Large intestine (tissue), 3 donors: ENCODE measurements around the gene DNAJC11. TPM values are rescaled to one million over a fixed set of nuclear protein-coding genes. Genes with fewer than 3 reads are reported as not detected.
"Not testable (repeated sequence)": the region's sequence is repeated elsewhere in the genome, so short reads cannot be mapped to it uniquely, and the experiment has no call there.

Experiments
- DNase-seq, 2 donors: peaks; one replicate each; pipeline versions ENCODE4 v3.0.0 to v3.0.0-alpha.2; 2013
- H3K27ac ChIP-seq: one replicate; pipeline ENCODE4 v1.5.1; 2013; ENCODE audit warnings: low read length
- H3K27me3 ChIP-seq: 2 replicates; pipeline ENCODE4 v1.6.1; 2013; ENCODE audit warnings: low read length; ENCODE audit not compliant: control insufficient read depth, insufficient read depth
- H3K36me3 ChIP-seq: 2 replicates; pipeline ENCODE4 v1.6.1; 2013; ENCODE audit warnings: low read length; ENCODE audit not compliant: control insufficient read depth, insufficient read depth
- H3K4me1 ChIP-seq: one replicate; pipeline ENCODE4 v1.6.1; 2013; ENCODE audit warnings: low read length; ENCODE audit not compliant: control insufficient read depth, insufficient read depth
- H3K4me3 ChIP-seq: one replicate; pipeline ENCODE4 v1.5.1; 2013; ENCODE audit warnings: low read length
- H3K9me3 ChIP-seq: one replicate; pipeline ENCODE4 v1.6.1; 2013; ENCODE audit warnings: mild to moderate bottlenecking, low read depth, low read length, moderate library complexity; ENCODE audit not compliant: control insufficient read depth
- WGBS: methylation state at CpG from one replicate; pipeline ENCODE4 v1.1.5; 2013; ENCODE audit warnings: low lambda C conversion rate; ENCODE audit not compliant: insufficient coverage; 5-methylcytosine and 5-hydroxymethylcytosine counted together
- polyA plus RNA-seq: library from polyadenylated mRNA; unstranded; fragments of 120-200 nt; gene quantifications from one replicate; pipeline ENCODE4 v1.2.1, GENCODE V29; 2013

Gene DNAJC11
- polyA plus RNA-seq, 1 donor, result 43.6 TPM

DNA sequence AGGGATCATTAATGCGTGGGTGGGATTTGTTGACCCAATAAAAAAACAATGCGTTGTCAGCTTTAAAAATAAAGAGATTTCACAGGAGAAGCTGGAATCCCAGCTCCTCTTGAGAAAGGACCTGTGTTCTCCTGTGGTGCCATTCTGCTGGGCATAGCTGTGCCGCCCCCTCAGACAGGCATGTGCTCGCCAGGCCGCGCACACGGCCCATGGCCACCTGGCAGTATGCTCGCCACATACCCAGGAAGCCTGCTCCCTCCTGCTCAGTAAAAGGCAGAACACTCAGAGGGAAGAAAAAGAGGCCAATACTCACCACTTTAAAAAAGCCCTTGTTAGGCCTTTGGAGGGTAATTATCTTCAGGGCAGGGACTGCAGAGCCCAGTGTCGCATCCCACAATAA is 63.8 kb downstream of the DNAJC11 start:
- H3K9me3 ChIP-seq, result no peaks in the 10 kb centered on the region
- WGBS, result no CpG with 5 or more reads among the region's 9 CpGs
- DNase-seq, result no peak
- H3K4me3 ChIP-seq, result no peak overlapping the region
- no peaks in the 10 kb centered on the region for H3K4me1 ChIP-seq
- no peak overlapping the region for H3K27ac ChIP-seq
- H3K27me3 ChIP-seq, result no peaks in the 10 kb centered on the region
- H3K36me3 ChIP-seq, result peaks cover 86% of the 10 kb centered on the region

- H3K27ac ChIP-seq, result not testable (repeated sequence)
- H3K36me3 ChIP-seq, result peaks cover 85% of the 10 kb centered on the region
Measured at GRCh38 chr1:6636778-6637177, 64.8 kb downstream of the DNAJC11 start.

GRCh38 chr1:6635910-6636760 is 65.5 kb downstream of the DNAJC11 start:
- Histone ChIP-seq H3K27me3 (no peaks in the 10 kb centered on the region), H3K27ac (no peak overlapping the region), H3K36me3 (peaks cover 81% of the 10 kb centered on the region), H3K4me1 (no peaks in the 10 kb centered on the region), H3K4me3 (no peak overlapping the region), H3K9me3 (no peaks in the 10 kb centered on the region)
- DNase-seq, result no peak
- WGBS, result no CpG with 5 or more reads among the region's 16 CpGs

More at GRCh38 chr1:6636778-6637177, 64.8 kb downstream of the DNAJC11 start:
- not testable (repeated sequence) for H3K4me3 ChIP-seq, H3K27me3 ChIP-seq, DNase-seq, H3K4me1 ChIP-seq, H3K9me3 ChIP-seq
- WGBS, result no CpG with 5 or more reads among the region's 6 CpGs

DNA sequence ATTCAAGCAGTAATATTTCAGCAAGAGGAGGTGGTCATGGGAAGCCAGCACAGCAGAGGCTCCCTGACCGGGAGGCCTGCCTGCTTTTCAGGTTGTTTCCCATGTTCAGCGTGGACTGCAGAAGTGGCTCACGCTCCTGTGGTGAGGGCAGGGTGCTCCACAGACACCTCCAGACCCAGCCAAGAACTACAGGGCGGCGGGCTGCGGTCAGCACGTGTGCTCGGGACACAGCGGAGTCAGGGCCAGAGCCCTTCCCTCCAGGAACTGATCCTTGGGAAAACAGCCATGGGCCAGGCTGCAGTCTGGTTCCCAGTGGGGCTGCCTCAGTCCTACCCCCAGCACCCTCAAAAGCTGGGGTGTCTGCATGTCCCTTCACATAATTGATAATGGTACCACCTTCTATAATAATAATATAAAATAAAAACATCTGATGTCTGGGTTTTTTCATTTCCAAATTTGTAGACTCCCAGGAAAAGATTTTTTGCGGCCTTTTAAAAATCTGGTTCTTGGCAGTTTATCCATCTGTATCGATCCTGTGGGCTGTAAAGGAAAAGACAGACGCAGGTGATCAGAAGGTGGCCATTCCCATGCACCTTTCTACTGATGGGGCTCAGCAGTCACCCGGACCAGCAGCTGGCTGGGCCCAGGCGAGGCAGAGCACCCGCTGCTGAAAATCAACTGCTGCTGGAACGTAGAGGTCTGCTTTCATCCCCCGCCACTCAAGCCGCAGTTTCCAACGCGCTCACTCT is 66.3 kb downstream of the DNAJC11 start:
- no peak for DNase-seq
- H3K36me3 ChIP-seq, result peaks cover 79% of the 10 kb centered on the region

DNA sequence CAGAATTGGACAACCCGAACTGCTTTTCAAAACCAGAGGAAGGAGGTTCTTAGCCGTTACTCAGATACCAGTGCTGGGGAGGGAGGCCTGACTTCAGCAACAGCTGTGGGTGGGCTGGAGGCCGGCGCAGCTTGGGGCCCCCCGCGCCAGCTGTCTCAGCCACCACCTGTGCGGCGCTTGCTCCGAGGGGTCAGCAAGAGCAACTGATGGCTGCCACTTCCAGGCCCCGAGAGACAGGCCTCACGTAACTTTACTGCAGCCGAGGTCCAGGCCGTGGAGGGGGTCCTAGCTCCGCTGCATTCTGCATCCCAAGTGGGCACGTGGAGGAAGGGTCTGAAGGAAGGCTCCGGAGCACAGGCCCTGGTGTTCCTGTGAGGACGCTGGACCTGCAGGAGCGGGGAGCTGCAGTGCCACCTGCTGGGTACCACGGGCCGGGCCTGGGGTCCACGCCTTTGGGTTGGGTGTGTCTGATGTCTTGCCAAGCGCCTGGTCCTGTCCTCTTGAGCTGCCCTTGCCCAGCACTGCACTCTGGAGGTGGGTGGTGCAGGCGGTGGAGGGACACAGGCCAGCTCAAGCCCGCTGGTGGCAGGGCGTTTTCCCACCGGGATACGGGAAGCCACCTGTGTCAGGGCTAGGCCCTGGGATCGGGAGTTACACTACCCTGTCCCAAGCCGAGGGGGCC is 67.1 kb downstream of the DNAJC11 start:
- no peak overlapping the region for H3K4me3 ChIP-seq
- no peaks in the 10 kb centered on the region for H3K9me3 ChIP-seq
- H3K27me3 ChIP-seq, result no peaks in the 10 kb centered on the region
- no CpG with 5 or more reads among the region's 29 CpGs for WGBS
- no peaks in the 10 kb centered on the region for H3K4me1 ChIP-seq
- DNase-seq, result peak; percentile 29 to 46
- no peak overlapping the region for H3K27ac ChIP-seq
- H3K36me3 ChIP-seq, result peaks cover 79% of the 10 kb centered on the region

More for the DNA sequence above, 66.3 kb downstream of the DNAJC11 start:
- Histone ChIP-seq H3K4me3 (no peak overlapping the region), H3K9me3 (no peaks in the 10 kb centered on the region), H3K27ac (no peak overlapping the region), H3K27me3 (no peaks in the 10 kb centered on the region), H3K4me1 (no peaks in the 10 kb centered on the region)
- no CpG with 5 or more reads among the region's 20 CpGs for WGBS

DNA sequence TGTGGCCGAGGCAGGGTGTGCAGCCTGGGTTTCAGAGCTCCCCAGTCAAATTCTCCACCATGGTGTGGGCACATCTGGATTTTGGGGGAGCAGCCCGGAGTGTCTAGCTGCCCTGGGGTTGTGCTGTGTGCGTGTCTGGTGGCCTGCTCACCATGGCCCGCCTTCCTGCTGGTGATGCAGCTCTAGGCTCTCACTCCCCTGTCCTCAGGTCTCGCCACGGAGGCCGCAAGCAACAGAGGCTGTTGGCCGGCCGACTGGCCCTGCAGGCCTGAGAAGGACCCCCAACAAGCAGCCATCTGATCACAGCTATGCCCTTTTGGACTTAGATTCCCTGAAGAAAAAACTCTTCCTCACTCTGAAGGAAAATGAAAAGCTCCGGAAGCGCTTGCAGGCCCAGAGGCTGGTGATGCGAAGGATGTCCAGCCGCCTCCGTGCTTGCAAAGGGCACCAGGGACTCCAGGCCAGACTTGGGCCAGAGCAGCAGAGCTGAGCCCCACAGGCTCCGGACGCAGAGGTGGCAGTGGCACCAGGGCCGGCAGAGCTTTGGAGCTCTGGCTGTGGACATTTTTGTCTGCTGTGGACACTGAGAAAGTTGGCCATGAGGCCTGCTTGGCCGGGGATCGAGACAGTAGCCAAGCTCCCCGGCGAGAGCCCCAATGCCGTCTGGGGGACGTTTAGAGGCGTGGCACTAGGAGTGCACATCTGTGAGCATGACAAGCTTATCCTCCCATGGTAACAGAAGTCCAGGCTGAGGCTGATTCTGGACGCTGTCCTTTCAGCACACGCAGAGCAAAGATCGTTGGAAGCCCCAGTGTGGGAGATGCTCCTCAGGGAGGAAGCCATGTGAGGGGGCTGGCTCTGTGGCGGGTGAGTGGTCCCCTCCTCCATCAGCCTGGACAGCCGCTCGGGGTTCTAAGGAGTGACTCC is 68.8 kb downstream of the DNAJC11 start:
- H3K4me1 ChIP-seq, result no peaks in the 10 kb centered on the region

DNA sequence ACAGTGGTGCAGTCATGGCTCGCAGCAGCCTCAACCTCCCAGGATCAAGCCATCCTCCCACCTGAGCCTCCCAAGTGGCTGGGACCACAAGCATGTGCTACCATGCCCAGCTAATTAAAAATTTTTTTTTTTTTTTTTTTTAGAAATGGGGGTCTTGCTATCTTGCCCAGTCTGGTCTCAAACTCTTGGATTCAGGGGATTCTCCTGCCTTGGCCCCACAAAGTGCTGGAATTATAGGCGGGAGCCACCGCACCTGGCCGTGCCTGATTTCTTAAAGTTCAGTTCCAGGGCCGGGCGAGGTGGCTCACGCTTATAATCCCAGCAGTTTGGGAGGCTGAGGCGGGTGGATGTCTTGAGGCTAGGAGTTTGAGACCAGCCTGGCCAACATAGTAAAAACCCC is 70.6 kb downstream of the DNAJC11 start:
- Histone ChIP-seq H3K27me3 (no peaks in the 10 kb centered on the region), H3K4me3 (no peak overlapping the region), H3K27ac (no peak overlapping the region), H3K9me3 (no peaks in the 10 kb centered on the region), H3K36me3 (peaks cover 74% of the 10 kb centered on the region), H3K4me1 (peaks cover 4% of the 10 kb centered on the region)
- no peak for DNase-seq
- WGBS, result no CpG with 5 or more reads among the region's 8 CpGs

More for the DNA sequence above, 68.8 kb downstream of the DNAJC11 start:
- Histone ChIP-seq H3K4me3 (no peak overlapping the region), H3K9me3 (no peaks in the 10 kb centered on the region), H3K27ac (no peak overlapping the region), H3K27me3 (no peaks in the 10 kb centered on the region), H3K36me3 (peaks cover 83% of the 10 kb centered on the region)
- no CpG with 5 or more reads among the region's 30 CpGs for WGBS
- no peak for DNase-seq

DNA sequence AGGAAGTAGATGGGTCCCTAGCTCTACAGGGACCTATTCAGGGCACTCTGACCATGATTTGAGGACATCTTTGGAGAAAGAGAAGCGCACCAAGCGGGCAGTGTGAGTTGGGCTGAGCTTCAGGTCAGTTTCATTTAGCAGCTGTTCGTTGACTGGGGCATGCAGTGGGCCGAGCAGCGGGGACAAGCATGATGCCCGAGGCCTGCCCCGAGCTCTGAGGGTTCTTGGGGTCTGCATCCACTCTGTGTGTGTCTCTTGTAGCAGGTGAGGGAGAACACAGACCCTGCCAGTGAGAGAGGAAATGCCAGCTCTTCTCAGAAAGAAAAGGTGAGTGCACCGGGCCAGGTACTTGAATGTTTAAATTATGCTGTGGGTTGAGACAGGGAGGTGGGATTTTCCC is 71.6 kb downstream of the DNAJC11 start:
- H3K27ac ChIP-seq, result no peak overlapping the region
- H3K27me3 ChIP-seq, result no peaks in the 10 kb centered on the region
- no CpG with 5 or more reads among the region's 8 CpGs for WGBS
- H3K4me3 ChIP-seq, result no peak overlapping the region
- peaks cover 66% of the 10 kb centered on the region for H3K36me3 ChIP-seq
- DNase-seq, result no peak
- peaks cover 8% of the 10 kb centered on the region for H3K4me1 ChIP-seq
- no peaks in the 10 kb centered on the region for H3K9me3 ChIP-seq

- WGBS, result no CpG with 5 or more reads among the region's 12 CpGs
- no peaks in the 10 kb centered on the region for H3K27me3 ChIP-seq
- no peak overlapping the region for H3K27ac ChIP-seq
- H3K4me3 ChIP-seq, result no peak overlapping the region
- no peaks in the 10 kb centered on the region for H3K9me3 ChIP-seq
- DNase-seq, result no peak
- H3K36me3 ChIP-seq, result peaks cover 57% of the 10 kb centered on the region
- H3K4me1 ChIP-seq, result peaks cover 12% of the 10 kb centered on the region
Measured at GRCh38 chr1:6628971-6629479, 72.6 kb downstream of the DNAJC11 start.
